ENCODE measurements around the gene GPR17.

Gene GPR17, protein sequence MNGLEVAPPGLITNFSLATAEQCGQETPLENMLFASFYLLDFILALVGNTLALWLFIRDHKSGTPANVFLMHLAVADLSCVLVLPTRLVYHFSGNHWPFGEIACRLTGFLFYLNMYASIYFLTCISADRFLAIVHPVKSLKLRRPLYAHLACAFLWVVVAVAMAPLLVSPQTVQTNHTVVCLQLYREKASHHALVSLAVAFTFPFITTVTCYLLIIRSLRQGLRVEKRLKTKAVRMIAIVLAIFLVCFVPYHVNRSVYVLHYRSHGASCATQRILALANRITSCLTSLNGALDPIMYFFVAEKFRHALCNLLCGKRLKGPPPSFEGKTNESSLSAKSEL

DNA sequence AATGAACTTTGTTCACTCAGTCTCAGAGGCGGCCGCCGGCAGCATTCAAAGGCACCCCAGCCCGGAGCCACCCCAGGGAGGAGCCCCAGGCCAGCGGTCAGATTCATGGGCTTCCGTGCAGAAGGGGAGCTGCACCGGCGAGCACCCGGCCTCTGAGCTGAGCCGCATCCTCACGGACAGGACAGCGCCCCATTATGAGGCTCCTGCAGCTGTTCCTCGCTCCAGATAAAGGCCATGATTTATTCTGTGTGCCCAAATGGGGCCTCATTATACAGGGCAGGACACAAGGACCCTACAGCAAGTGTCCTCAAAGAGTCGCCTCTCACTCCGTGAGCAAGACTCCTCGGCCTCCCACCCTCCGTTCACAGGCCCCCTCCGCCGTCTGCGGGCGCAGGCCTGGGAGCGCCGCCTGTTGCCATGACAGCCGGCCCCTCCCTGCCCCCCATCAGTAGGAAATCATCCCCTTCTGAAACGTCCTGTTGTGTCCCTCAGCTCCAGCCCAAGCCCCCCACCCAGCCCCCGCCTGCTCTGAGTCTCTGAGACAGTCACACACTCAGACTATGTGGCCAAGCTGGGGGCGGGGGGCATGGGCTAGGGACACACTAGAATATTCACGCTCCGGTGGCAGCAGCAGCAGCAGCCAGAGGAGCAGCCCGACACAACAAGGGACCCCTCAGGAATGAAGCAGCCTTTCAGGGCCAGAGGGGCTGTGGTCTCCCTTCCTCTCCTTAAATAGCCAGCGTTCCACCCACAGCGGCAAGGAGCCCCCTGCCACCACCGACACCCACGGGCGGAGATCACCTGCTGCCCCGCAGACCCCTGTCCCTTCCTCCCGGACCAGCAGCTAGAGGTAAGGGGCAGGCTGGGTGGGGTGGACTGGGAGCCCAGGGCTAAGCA lies at the start of gene GPR17:
GPR17 (plus strand) TSS at position 759 of the 897 bp plus-strand sequence. CDS start 4,583 bp downstream, outside the sequence.
- no peak for DNase-seq

DNA sequence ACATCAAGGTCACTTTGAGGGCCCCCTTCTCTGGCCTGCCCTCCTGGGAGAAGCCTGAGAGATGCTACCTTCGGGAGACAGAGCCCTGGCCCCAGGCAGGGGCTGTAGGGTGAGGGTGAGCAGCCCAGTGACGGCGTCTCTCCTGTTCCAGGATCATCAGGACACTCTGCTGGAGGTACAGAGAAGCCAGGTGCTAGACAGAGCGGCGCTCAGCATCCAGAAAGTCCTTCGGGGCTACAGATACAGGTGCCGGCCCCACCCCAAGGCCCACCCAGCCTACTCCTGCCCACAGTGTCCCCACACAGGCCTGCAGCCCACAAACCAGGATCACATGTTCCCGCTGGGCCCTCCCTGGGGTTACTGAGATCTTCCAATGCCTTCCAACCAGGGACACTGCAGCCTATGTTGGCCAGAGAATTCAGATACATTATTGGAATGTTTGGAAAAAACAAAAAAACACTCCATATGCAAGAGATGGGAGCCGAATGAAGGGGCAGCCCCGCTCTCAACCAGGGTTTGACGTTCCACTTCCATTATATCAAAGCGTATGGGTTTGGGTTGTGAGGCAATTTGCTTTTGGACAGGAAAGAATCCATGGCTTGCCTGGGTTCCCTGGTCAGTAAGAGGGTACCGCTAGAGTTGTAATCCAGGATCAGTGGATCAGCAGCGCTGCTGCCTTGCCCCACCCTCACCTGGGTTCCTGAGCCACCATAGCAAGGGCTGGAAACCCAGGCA lies 49.5 kb upstream of the GPR17 start:
- DNase-seq = no peak

DNA sequence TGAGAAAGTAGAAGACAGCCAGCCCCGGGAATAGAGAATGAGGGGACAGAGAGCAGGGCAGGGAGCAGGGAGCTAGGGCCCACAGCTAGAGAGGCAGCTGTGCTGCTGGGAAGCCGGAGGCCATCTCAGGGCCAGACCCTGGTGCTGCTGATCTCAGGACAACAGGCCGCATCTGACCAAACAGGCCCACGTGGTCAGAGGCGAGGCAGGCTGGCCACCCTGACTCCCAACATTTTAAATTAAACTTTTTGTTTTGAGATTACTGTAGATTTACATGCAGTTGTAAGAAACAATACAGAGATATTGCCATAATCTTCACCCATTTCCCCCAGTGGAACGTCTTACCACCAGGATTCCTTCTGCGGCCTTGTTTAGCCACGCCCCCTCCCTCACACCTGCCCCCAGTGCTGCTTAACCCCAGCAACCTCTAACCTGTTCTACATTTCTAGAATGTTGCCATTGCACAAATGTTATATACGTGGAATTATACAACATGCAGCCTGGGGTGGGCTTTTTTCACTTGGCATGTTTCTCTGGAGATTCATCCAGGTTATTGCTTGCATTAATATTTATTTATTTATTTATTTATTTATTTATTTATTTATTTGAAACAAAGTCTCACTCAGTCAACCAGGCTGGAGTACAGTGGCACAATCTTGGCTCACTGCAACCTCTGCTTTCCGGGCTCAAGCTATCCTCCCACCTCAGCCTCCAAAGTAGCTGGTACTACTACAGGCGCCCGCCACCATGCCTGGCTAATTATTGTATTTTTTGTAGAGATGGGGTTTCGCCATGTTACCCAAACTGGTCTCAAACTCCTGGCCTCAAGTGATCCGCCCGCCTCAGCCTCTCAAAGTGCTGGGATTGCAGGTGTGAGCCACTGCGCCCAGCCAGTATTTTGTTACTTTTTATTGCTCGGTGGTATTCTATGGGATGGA lies 48.6 kb upstream of the GPR17 start:
- DNase-seq = no peak

DNA sequence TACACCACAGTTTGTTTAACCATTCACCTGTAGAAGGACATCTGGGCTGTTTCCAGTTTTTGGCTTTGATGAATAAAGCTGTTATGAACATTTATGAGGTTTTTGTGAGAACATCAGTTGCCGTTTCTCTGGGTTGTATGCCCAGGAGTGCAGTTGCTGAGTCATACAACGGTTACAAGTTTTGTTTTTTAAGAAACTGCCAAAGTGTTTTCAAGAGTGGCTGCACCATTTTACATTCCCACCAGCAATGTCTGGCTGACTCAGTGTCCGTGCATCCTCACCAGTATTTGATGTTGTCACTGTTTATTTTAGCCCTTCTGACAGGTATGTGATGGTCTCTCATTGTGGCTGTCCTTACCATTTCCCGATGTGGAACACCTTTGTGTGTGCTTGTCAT lies 48.0 kb upstream of the GPR17 start:
- no peak for DNase-seq

DNA sequence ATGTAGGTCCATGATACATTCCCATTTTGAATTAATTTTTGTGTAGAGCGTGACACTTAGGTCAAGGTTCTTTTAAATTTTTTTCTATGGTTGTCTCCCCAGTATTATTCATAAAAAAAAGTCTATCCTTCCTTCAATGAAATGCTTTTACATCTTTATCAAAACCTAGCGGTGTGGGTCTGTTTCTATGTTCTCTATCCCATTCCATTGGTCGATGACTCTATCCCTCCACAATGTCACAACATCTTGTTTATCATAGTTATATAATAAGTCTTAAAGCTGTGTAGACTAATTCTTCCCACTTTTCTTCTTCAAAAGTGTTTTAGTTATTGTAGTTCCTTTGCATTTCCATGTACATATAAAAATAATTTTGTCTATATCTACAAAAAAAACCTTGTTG lies 47.2 kb upstream of the GPR17 start:
- no peak for DNase-seq

DNA sequence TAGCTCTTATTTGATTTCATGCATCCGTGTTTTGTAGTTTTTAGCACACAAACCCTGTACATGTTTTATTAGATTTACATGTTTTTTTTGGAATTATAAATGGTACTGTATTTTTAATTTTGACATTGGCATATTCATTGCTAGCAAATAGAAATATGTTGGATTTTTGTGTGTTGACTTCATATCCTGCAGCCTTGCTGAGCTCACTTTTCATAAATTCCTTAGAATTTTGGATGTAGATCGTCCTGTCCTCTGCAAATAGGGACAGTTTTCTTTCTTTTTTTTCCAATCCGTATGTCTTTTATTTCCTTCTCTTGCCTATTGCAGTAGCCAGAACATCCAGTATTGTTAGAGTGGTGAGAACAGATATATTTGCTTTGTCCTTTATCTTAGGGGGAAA lies 46.7 kb upstream of the GPR17 start:
- DNase-seq = no peak

DNA sequence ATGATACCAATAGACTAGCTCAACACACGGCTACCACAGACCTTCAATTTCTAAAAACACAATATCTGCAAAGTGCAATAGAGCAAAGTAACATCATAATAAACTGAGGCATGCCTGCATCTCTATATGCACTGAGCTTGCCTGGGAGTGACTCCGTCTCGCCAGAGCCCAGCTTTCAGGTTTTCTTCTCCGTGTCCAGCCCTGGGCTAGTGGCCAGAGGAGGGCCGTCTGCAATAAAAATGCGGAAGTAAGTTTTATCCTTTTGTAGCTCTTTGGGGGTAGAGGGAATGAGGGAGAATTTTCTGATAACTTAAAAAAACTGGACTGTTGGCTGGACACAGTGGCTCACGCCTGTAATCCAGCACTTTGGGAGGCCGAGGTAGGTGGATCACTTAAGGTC lies 41.0 kb upstream of the GPR17 start:
- DNase-seq = no peak

DNA sequence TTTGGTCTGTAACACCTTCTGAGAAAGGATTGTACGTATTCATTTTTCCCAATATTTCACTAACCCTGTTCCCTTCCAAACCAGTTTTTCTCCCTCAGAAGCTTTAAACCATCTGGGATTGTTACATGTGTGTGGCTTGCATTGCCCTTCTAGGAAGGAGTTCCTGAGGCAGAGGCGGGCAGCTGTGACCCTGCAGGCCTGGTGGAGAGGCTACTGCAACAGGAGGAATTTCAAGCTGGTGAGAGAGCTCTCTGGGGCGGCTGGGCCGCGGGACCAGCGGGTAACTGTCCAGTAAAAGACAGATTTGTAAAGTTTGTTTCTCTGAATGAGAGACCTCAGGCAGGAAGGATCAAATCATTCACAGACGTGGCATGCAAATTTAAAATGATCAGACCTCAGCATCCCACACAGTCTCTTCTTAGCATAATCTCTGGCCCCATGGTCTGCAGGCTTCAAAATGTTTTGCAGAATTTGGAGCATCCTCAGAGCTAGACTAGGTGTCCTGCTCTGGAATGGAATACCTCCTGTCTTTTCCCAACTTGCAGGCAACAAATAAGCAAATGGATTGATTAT lies 40.2 kb upstream of the GPR17 start:
- no peak for DNase-seq

DNA sequence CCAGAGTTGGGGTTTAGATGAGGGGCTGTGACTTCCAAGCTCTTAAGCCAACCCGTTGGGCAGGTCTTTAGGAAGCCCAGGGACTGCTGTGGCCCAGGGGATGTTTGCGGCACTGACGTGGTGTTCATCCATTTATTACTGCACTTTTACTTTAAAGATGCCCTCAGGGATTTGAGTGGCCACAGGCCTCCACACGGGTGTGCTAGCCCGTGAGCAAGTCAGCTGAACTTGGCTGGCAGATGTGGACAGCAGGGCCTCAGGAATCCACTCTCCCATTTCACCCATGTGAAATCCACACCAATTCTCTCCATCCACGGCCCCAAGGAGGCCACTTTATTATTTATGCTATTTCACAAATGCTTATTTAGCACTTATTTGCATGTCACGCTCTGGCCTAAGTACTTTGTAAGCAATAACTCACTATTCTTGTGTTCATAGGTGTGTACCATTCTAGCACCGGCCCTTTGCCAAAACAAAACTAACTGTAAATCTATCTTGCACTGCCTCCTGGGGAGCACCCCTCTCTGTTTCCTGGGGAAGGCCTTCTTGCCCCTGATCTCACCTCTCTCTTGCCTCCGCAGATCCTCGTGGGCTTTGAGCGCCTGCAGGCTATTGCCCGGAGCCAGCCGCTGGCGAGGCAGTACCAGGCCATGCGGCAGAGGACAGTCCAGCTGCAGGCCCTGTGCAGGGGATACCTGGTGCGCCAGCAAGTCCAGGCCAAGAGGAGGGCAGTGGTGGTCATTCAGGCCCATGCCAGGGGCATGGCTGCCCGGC lies 39.1 kb upstream of the GPR17 start:
- no peak for DNase-seq

DNA sequence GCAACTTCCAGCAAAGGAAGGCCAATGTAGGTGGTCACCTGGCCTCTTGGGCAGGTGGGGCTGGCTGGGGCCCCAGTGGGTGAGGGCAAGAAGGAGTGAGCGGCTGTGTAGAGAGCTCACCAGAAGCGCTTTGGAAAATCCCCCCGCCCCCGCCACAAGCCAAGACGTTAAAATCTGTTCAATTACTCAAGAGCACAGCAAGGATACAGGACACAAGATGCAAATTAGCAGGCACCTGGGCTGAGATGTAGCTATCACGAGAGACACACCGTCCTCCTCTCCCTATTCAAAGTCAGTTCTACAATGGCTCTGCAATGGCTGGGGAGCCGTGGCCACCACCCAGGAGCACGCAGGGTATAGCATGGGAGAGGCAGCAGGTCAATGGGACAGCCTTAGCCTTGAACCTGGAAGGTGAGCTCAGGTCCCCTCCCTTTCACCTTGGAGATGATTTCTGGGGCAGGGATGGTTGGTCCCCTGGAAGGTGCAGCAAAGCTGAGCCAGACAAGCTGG lies 38.5 kb upstream of the GPR17 start:
- DNase-seq = no peak

DNA sequence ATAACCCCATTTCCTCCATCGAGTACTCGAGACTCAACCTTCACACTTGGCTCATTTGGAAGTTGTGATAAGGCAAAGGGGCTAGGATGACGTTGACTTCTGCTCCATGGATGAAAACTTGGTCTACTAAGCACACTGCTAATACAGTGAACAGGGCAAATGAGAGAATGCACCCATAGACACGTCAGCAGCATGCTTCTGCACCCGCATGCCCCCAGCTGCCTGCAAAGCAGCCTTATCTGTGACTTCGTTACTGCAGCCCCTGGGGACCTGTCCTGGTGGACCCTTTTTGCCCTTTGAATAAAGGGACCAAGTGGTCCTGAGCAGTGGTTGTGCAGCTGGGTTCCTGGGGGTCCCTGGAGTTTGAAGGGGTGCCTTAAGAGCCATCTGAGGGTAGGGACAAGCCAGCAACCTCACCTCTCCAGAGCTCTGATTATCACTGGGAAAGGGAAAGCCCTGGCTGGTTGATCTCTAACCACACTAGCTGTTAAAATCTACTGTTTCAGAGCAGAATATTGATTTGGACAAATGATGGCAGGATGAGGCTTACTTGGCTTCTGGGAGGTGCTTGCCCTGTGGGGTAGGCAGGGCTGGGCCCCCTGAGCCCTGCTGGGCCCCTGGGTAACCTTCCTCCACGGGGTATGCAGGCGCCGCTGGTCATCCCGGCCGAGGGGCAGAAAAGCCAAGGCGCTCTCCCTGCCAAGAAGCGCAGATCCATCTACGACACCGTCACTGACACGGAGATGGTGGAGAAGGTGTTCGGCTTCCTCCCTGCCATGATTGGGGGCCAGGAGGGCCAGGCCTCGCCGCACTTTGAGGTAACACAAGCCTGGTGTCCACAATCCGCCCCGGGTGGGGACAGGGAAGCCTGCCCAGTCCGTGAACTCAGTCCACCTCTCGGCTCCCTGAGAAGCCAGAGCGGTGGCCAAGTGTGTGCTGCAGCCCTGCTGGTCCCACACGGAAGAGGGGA lies 37.6 kb upstream of the GPR17 start:
- DNase-seq = no peak

DNA sequence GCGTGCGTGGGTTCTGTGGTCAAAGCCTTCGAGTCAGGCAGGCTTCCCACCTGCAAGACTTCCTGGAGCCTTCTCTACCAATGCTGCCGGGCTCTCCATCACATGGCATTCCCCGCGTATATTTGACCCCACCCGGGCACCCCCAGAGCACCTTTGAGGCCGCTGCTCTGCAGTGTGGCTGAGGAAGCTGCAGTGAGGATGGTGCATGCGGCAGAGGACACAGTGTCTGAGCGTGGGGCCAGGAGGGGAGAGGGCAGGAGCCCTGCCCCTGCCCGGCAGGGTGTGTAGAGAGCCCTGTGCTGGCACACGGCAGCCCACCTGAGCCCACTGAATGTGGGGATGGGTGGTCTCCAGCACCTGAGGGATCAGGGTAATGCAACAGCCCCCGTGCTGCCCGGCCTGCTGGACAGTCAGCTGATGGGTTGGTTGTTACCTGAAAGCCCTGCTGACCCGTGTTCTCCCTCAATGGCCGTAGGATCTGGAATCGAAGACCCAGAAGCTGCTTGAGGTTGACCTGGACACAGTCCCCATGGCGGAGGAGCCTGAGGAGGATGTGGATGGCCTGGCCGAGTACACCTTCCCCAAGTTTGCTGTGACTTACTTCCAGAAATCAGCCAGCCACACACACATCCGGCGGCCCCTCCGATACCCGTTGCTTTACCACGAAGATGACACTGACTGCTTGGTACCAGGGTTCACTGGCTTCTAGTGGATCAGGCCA lies 36.8 kb upstream of the GPR17 start:
- no peak for DNase-seq

DNA sequence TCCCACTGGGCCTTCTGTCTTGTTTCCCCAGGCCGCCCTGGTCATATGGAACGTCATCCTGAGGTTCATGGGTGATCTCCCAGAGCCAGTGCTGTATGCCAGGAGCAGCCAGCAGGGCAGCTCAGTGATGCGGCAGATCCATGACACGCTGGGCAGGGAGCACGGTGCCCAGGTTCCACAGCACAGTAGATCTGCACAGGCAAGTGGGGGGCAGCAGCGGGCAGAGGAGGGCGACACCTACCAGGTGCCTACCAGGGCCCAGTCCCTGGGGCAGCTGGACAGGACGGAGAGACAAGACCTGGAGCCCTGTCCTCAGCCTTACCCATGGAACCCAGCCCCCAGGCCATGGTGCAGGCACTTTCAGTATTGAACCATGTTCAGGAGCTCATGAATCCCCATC lies 36.1 kb upstream of the GPR17 start:
- no peak for DNase-seq

DNA sequence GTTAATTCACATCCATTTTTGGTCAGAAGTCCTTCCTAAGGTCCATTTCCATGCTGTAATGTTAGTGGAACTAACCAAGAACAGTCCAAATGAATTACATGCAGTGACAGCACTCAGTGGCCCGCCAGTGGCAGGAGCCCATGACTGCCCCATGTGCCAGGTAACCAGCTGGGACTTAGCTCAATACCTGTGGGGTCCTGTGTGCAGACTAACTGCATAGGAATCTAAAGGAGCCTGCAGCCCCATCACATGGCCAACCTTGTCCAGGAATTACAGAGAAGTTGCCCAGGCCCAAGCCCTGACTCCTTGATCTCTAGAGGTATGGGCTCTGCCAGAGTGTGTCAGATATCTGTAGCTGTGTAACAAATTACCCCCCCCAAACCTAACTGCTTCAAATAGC lies 35.4 kb upstream of the GPR17 start:
- DNase-seq = no peak

DNA sequence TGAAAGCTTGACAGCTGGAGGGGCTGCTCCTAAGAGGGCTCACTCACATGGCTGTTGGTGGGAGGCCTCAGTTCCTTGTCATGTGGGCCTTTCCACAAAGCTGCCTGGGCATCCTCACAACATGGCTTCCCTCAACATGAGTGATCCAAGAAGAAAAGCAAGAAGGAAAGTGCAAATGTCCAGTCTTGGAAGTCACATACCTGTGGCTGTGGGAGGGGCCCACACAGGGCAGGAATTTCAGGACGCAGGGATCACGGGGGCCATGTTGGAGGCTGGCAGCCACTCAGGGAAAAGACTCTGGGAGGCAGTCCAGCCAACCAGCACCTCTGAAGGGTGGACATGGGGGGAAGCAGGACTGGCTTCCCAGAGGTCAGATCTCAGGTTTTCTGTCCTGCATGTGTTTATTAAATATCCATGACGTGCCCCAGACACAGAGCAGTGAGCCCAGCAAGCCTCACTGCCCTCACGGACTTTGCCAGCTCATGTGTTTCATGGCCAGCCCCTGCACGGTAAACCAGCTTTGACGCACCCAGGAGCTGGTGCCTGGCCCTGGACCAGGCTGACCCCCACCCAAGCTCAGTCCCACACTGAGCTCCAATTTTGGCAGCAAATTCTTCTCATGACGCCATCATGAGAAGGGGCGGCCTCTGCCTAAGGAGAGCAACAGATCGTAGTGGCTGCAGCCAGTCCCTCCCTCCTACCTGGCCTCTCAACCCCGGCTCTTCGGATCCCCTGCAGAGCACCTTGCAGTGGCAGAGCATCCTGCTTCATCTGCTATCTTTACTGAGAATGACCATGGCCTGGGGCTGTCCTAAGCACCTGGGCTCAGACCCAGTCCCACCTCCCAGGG lies 34.7 kb upstream of the GPR17 start:
- no peak for DNase-seq

DNA sequence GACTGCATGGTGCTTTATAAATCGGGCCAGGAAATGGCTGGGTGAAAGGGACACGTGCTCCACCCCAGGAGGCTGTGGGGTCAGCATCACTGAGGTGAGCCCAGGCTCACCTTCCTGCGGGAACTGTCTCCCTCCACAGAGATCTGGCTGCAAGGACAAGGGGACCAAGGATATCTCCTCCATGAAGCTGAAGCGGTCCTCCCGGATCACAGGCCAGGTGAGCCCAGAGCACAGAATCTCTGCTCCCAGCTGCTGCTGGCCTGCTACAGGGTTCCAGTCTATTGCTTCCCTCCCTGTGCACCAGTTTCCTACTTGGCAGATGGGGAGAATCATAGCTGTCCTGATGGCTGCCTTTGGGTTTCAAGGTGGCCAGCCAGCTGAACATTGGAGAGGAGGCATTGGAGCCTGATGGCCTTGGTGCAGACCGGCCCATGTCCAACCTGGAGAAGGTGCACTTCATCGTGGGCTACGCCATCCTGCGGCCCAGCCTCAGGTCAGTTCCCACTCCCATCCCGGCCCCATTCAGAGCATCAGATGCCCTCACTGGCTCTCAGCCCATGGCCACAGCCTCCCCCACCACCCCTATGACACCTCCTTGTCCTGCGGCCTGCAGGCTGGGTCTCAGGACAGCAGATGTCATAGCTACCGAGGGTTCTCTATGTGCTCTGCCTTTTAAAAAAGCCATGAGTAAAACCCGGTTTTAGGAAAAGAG lies 33.7 kb upstream of the GPR17 start:
- DNase-seq = no peak

DNA sequence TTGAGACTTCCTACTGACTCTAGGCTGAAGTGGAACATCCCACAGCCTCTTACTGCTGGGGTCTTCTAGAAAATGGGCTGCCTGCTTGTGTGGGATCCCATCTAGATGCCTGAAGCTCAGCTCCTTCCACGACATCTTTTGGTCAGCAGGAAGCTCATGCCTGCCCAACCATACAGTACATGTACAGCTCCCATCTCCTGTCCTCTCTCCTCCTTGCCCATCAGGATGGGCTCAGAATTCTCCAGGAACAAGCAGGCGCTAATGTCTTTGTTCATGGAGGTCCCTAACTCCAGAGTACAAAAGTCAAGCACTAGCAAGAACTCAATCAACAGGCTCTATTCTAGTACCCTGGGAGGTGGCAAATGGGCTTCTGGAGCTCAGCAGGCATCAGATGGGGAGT lies 31.7 kb upstream of the GPR17 start:
- no peak for DNase-seq

Measured in activated naive CD4-positive, alpha-beta T cell treated with Interleukin-2 at 50 U/mL for 16 hours (primary cell).